ENCODE measurements around the gene POLR3B.
"Not testable (repeated sequence)": the region's sequence is repeated elsewhere in the genome, so short reads cannot be mapped to it uniquely, and the experiment has no call there.

POLR3B gene

DNA sequence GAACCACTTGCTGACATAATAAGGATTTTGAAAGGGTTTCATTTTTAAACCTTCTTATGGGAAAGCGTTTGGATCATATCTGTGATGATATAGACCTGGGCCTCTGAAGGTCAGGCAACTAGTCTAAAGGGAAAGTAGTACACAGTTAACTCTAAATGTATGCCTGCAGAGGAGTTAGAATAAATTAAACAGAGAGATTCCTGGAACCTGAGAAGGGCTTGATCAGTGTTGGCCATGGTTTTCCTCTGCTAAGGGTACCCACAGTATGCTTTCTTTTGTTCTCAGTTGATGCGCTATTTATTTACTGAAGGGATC is 14.4 kb upstream of the POLR3B start:
- no peak for DNase-seq

GRCh38 chr12:106344131-106344530 is 13.4 kb upstream of the POLR3B start:
- no peak for DNase-seq

DNA sequence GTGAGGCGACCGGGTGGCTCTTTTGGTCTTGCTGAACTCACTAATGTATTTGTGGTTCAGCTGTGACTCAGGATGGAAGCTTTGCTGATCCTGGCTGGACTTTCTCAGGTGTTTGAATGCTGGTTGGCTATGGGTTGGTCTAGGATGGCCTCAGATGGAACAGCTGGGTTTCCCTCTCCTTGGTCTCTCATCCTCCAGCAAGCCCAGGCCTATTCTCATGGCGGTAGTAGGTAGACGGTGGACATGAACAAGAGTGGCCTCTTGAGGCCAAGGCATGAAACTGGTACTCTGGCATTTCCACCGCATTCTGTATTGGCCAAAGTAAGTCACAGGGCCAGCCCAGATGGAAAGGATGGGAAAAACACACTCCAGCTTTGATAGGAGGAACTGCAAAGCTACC is 11.8 kb upstream of the POLR3B start:
- no peak for DNase-seq

- DNase-seq = no peak
These were observed 9.1 kb upstream of the POLR3B start for GRCh38 chr12:106348411-106348810.

- DNase-seq = no peak
These were observed 4.4 kb upstream of the POLR3B start for GRCh38 chr12:106353175-106353574.

GRCh38 chr12:106358396-106359241 is 1.1 kb downstream of the POLR3B start:
- no peak for DNase-seq

DNA sequence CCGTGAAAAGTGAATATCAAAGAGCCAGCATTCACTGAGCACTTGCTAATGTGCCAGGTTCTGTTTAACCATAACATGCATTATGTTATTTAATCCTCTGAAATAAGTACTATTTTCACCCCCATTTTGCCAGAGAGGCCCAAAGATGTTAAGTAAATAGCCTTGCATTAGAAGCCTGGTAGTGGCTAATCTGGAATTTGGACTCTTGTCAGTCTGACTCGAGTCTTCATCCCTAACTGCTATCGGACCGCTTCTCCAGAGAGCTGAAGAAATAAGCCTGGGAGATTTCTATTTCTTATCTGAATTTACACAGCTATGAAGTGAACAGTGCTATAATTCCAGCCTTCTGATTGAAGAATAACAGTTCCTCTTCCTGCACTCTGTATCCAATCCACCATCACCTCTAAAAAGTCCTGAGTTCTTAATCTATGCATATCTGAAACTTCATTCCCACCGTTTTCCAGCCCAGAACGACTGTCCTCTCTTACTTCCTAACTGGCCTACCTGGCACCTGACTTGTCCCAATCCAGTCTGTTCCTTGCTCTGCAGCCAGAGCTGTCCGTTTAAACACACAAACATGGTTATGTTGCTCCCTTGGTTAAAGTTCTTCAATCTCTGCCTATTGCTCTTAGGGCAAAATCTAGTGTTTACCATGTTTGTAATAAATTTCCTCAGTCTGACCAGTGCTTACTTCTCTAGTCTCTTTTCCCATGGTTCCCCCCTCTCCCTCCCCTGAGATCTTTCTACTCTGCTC is 2.3 kb downstream of the POLR3B start:
- no peak for DNase-seq

GRCh38 chr12:106360400-106360994 is 2.9 kb downstream of the POLR3B start:
- no peak for DNase-seq

DNA sequence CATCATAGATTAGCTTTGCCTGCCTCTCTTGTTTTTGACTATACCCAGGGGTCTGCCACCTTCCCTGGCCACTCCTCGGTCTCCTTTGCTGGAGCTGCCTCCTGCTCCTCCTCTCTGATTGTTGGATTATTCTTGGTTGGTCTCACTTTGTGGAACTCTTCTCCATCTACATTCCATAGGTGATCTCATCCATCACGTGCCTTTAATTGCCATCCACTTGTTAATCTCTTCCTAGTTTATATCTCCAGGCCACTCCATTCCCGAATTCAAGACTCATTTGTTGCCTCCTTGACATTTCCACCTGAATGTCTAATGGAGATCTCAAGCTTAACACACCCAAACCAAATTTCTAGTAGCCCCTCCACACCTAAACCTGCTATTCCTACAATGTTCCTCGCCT is 5.4 kb downstream of the POLR3B start:
- no peak for DNase-seq

- no peak for DNase-seq
These were observed 6.7 kb downstream of the POLR3B start for GRCh38 chr12:106364261-106364660.

DNA sequence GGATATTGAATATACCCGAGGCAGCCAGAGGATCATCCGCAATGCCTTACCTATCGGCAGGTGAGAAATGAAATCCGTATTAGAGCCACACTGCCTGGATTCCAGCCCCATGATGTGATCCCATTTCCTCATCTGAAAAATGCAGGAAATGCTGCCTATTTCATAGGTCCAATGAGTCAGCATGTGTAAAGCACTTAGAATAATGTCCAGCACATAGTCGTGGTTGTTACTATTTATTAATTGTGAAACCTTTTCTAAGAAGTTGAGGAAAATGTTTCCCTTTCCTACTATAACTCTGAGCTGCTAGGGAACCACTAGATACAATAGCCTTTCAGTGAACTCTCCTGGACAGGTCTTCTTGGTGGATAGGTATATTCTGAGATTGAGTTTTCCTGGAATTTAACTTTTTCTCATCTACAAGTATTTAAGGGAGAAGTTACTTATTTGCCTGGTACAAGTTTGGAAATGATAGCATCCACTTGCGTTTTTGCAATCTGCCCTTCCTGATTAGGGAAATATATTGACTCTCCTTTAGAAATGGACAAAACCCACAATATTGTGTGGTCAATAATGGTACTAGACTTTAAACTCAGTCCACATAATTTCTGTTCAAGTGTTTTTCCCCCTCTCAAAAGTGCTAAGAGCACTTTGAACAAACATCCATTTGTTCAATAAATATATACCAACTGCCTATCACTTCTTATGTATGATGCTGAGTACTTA is 12.2 kb downstream of the POLR3B start:
- no peak for DNase-seq

DNA sequence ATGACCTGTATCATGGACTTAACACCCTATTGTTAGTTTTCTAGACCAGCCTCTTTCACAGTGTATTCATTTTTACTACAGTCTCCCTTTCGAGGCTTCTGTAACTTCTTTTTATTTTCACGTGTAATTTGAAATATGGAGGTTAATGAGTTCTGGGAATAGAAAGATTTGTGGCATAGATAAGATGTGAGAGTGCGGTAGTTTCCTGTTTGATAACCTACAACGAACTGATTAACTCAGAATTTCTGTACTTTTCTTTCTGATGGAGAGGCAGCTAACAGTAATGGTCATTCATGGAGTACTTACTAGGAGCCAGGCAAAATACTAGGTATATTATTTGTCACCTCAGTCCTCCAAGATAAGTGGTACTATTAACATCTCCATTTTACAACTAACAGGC is 21.2 kb downstream of the POLR3B start:
- no peak for DNase-seq

GRCh38 chr12:106380954-106381353 is 23.4 kb downstream of the POLR3B start:
- no peak for DNase-seq

DNA sequence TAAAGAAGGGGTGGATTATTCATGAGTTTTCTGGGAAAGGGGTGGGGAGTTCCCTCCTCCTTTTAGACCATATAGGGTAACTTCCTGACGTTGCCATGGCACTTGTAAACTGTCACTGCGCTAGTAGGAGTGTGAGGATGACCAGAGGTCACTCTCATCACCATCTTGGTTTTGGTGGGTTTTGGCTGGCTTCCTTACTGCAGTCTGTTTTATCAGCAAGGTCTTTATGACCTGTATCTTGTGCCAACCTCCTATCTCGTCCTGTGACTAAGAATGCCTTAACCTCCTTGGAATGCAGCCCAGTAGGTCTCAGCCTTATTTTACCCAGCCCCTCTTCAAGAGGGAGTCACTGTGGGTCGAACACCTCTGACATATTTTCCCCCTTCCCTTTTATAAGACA is 24.3 kb downstream of the POLR3B start:
- DNase-seq = not testable (repeated sequence)

DNA sequence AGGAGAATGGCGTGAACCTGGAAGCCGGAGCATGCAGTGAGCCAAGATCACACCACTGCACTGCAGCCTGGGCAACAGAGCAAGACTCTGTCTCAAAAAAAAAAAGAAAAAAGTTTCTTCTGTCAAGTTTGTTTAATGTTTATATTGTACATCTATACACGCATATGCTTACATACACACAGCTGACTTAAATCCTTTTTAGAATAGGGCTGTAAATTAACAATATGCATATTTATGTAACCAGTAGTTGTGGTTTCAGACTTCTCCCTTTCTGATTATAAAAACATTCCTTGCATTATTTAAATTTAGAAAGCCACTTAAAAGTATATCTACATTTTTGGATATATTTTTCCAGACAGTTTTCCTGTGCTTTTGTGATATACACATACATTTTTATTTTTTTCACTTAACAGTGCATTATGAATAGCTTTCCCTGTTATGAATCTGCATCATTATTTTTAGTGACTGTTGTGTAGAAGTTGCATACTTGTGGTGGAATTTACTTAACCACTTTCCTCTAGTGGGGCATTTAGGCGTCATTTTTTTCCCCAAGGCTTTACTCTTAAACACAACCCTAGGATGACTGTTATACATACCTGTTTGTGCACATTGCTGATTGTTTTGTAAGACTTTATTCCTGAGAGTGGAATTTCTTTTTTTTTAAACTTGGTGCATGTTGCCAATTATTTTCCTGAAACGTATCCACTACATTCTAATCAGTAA is 29.4 kb downstream of the POLR3B start:
- no peak for DNase-seq

- no peak for DNase-seq
These were observed 30.4 kb downstream of the POLR3B start for GRCh38 chr12:106387848-106388377.

- no peak for DNase-seq
These were observed 31.6 kb downstream of the POLR3B start for GRCh38 chr12:106389151-106389550.

DNA sequence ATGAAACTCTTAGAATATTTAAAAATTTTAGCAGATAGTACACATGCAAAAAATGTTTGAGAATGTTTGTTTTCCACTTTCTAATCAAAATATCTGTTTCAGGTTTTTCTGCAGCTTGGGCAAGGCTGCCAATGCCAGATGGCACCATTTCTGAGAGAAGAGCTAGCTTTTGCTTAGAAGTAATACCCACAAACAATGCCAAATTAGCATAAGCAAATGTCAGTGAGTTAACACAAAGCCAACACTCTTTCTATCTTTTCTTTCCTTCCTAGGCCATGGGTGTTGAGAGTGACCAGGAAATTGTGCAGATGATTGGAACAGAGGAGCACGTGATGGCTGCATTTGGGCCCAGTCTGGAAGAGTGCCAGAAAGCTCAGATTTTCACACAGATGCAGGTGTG is 35.2 kb downstream of the POLR3B start:
- DNase-seq = no peak

DNA sequence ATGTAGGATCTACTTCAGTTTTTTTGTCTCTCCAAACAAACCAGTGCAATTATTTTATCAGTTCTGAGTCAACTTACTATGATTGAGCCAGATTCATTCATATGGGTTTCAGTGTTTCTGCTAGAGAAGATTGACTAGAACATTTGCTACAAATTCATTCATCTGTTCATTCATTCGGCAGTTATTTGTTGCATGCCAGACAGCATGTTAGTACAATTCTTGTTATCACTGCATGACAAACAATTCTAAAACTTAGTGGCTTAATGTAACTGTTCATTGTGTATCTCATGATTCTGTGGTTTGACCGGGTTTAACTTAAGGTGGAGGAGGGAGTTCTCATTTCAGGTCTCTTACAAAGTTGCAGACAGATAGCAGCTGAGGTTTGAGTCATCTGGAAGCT is 52.3 kb downstream of the POLR3B start:
- DNase-seq = no peak

DNA sequence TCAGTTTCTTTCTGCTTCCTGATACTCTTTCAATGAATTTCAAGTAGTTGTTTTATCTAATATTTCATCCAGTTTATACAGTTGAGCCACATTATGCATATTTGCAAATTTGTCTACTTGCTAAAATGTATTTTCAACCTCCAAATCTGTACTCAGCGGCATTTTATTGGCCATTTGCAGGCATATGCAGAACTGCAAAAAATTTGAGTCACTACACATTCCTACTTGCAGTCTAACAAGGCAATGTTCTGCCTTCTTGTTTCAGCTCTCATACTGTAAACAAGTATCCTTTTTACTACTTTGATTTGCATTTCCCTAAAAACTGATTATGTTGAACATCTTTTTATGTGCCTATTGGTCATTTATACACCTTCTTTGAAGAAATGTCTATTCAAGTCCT is 55.0 kb downstream of the POLR3B start:
- DNase-seq = no peak

DNA sequence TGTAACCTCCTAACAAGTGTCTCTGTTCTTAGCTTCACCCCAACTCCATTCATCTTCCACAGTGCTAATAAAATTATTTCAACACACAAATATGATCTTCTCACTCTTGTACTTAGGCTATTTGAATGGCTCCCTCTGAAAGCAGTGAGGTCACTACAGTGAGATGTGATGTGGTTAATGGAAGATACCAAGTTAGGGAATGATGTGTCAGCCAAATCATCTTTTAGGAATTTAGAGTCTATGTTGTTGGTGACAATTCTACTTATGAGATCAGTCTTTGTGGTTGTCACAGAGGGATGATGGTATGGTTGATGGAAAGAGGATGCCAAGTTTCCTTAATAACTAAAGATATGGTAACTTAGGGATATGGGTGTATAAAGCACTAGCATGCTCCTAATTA is 57.6 kb downstream of the POLR3B start:
- DNase-seq = no peak

DNA sequence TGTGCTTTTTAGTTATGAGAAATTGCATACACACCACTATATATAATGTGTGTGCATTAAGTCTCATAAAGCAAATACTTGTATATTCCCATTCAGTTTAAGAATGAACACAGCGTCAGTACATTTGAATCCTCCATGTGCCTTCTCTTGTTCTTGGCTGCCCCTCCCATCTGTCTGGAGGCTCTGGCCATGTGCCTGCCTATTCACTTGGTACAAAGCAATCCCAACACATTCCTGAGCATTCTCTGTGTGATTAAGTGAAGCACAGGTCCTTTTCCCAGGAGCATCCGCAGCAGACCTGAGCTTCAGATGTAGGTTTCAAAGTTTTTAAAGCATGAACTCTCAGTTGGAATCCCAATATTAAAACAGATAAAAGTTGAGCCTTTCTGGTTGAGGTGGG is 58.7 kb downstream of the POLR3B start:
- DNase-seq = no peak

Data from SHP77 treated with DMSO at 0.1 percent for 48 hours (cell line).